GM21786 (cell line): ENCODE data around the gene UCN2.

ENCODE experiments used
- ATAC-seq: cut with Tn5 transposase; IDR thresholded peaks from one replicate; pipeline ENCODE4 v1.9.1; 2021; ENCODE audit not compliant: unreplicated experiment

UCN2 gene

DNA sequence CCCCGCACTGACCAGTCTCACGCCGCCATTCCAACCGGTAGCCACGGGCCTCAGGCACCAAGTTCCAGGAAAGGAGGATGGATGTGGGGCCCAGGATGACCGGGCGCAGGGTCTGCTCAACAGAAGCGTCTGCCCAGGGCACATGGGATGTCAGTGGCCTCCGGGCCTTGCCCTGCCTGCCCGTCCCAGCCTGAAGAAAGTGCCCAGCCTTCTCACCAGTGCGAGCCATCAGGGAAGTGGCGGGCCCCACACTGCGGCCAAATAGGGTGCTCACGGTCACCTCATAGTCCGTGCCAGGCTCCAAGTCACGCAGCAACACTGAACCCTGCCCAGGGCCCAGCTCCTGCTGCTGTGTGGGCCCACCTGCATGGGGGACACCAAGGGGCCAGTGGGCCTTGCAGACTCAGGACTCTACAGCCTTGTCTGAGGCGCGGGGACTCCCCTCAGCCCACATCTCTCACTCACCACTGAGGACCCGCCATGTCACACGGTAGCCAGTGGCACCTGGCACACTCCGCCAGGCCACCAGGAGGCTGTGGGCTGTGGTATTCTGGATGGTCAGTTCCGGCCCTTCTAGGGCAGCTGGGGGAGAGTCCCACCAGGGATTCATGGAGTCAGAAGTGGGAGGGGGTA lies 28.4 kb upstream of the UCN2 start:
- ATAC-seq, result no peak

DNA sequence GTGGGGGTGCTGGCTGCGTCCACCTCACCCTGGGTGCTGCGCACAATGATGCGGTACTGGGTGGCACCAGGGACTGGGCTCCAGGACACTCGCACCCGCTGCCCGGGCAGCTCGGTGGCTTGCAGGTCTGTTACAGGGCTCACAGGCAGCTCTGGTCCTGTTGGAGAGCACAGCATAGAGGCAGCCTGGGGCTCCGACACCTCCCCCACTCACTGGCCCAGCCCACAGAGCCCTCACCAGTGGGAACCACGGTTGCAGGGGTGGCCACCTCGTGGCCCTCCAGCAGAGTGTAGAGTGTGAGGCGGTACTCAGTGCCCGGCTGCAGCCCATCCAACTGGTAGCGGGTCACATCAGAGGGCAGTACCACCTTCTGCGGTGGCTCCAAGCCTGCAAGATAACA lies 27.9 kb upstream of the UCN2 start:
- ATAC-seq, result no peak

DNA sequence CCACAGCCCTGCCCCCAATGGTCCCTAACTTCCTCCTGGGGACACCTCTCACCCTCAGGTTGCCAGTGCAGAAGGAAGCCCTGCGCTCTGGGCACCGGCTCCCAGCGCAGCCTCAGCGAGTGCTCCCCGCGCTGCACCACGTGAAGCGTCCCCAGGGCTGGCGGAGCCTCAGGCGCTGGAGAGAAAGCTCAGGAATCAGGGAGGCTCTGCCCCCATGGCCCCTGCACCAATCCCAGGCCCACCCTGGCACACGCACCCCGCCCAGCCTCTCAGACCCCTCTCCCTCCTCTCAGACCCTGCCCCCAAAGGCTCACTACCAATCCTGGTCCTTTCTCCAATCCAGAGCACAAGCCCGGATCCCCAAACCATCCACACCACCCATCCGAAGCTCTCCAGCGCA lies 24.6 kb upstream of the UCN2 start:
- ATAC-seq, result no peak

- no peak for ATAC-seq
These were observed 24.1 kb upstream of the UCN2 start for GRCh38 chr3:48587686-48588085.

GRCh38 chr3:48585411-48585810 lies 21.8 kb upstream of the UCN2 start:
- no peak for ATAC-seq

DNA sequence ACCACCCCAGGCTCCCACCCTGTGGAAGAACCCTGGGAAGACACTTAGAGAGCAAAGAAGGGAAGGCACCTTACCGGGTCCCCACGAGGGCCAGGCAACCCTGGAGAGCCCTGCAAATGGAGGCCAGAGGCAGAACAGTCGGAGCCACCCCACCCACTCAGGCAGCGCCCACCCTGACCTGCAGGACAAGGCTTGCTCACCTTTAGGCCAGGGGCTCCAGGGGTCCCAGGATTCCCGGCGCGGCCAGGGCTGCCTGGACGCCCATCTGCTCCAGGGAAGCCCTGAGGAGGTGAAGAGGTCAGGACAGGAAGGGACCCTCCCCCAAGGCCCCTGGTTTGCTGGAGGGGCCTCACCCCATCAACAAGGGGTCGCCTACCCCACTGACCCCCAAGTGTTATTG lies 21.3 kb upstream of the UCN2 start:
- ATAC-seq, result no peak

DNA sequence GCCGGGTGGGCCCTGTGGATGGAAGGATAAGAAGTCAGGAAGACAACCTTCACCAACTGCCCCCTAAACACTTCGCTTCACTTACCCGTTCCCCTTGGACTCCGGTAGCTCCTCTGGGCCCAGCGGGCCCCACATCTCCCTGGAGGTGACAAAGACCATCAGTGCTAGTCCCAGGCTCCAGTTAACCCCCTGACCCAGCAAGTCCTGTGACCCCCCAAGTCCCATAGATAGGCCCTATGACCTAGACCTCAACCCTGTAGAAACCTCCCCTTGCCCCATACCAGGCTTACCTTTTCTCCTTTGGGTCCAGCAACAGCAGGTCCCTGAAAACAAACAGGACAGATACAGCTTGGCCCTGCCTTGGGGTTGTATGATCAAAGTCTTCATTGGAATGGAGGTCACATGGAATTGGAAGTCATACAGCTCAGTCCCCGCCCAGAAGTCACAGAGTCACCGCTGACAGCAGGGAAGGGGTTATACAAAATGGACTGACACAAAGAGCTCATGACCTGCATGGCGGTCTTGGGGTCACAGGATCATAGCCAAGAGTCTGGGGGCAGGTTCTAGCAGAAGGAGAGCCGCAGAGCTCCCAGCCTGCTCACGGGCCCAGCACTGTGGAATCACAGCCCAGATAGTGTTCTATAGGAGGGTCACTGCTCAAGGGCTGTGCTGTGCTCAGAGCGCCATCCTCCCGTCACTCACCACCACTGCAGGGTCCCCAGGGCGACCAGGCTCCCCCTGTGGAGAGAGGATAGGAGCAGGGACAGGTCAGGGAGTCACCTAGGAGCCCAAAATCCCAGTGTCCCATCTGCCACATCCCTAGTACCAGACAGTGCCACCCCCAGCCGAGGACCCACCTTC lies 18.3 kb upstream of the UCN2 start:
- ATAC-seq, result no peak

DNA sequence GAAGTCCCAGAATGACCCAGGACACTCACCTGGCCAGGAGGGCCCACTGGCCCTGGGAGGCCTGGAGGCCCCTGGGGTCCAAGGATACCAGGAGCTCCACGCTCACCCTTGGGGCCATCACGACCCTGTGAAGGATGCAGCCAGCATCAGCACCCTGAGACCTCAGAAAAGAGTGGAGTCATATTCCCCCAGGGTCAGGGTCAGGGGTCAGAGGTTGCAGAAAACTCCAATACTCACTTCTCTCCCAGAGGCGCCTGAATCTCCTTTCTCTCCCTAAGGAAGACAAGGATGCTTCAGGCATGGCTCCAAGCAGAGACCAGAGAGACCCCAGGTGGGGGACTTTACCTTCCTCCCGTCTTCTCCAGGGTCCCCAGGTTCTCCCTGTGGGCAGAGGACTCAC lies 13.1 kb upstream of the UCN2 start:
- no peak for ATAC-seq

DNA sequence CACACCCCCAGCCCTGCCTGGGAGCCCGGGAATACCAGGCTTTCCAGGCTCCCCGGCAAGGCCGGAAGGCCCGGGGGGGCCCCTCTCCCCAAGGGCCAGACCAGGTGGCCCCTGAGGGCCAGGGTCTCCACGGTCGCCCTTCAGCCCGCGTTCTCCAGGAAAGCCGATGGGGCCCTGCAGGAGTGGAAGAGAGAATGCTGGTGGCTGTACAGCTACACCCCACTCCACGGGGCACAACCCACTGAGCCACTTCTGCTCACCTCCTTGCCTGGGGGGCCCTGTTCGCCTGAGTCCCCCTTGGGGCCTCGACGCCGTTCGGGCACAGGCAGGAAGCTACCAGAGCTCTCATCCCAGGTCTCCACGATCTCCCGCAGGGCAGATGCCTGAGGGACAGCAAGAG lies 11.8 kb upstream of the UCN2 start:
- ATAC-seq, result no peak

GRCh38 chr3:48573973-48574585 lies 10.5 kb upstream of the UCN2 start:
- no peak for ATAC-seq

- no peak for ATAC-seq
These were observed 8.9 kb upstream of the UCN2 start for GRCh38 chr3:48572517-48572916.

- ATAC-seq, result no peak
These were observed 8.4 kb upstream of the UCN2 start for GRCh38 chr3:48571938-48572337.

- no peak for ATAC-seq
These were observed 6.3 kb upstream of the UCN2 start for GRCh38 chr3:48569808-48570450.

DNA sequence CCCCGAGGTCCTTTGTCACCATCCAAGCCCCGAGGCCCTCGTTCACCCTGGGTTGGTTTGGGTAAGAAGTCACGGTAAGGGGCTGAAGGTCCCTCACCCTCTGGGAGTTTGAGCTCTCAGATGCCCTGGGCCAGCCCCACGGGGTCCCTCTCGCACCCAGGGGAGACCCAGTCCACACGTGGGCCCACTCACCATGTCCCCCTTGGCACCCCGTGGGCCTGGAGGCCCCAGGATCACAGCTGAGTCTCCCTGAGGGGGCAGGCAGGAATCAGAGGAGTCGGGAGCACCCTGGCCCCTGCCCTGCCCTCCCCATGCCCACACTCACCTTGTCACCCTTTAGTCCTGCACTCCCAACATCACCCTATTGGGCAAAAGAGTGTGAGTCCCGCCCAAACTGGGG lies 5.8 kb upstream of the UCN2 start:
- ATAC-seq, result no peak

- no peak for ATAC-seq
These were observed 4.9 kb upstream of the UCN2 start for GRCh38 chr3:48568476-48568875.

GRCh38 chr3:48567500-48567899 lies 3.9 kb upstream of the UCN2 start:
- ATAC-seq, result no peak

DNA sequence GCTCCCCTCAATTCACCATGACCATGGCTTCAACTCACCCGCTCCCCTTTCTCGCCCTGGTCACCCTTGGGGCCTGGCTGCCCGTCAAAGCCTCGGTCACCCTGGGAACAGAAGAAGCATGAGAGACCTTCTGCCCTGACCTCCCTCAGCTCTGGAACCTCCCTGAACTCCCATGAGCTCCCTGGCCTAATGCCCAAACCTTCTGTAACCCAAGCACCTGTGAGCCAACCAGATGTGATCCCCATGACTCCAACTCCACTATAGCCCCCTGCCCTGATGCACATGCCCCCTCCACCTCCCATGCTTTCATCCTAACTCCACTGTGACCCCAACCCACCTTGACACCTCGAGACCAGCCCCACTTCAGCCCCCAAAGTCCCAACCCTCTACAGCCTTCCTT lies 3.5 kb upstream of the UCN2 start:
- no peak for ATAC-seq

DNA sequence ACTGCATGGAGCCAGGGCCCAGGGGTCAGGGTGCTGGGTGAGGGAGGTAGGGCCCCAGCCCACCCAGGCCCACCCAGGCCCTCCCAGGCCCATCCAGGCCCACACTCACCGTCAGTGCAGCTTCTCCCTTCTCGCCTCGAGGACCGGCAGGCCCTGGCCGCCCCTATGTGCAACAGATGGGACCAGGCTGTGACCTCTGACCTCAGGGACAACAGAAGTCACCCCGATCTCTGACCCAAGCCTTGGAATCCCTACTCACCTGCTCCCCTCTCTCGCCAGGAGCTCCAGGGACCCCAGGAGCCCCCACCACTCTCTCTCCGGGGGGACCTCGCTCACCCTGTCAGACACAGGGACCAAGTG lies 2.8 kb upstream of the UCN2 start:
- no peak for ATAC-seq

- no peak for ATAC-seq
These were observed 2.2 kb upstream of the UCN2 start for GRCh38 chr3:48565591-48566400.

DNA sequence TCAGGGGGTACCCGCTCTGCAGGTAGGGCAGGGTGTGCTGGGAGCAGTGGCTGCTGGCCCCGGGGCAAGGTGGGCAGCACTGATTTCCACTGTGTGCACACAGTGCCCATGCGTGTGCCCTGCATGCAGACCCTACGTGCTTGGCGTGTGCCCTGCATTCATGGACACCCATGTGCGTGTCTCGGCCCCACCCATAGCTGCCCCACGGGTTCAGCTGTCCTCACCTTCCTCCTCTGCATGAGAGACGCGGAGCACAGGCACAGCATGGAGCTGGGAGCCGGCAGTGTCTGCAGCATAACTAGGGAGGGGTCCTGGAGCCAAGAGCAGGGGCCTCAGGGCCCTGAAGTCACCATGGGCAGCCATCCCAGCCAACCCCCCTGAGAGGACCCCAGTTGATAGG lies 1.6 kb upstream of the UCN2 start:
- no peak for ATAC-seq

DNA sequence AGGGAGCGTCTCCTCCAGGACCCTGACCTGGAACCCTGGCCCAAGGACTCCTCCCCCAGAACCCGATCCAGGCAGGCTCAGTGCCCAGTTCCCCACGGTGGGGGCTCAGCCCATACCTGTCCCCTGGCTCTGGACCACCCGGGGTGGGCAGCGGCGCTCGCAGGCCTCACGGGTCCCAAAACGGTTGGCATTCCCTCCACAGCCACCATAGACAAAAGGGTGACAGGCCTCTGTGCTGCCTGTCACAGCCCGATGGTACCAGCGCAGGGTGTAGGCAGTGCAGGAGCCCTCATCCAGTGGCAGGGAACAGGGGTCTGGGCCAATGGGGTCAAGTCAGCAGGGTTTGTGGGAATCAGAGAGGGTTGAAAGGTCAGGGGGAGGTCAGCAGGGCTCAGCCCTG lies 1.1 kb upstream of the UCN2 start:
- ATAC-seq, result no peak
